ENCODE measurements around the gene ATP1A3. TPM values are rescaled to one million over a fixed set of nuclear protein-coding genes. Genes with fewer than 3 reads are reported as not detected.

ATP1A3 gene
- total RNA-seq, 2 experiments from 2014 or later = 5.5 to 5.9 TPM

DNA sequence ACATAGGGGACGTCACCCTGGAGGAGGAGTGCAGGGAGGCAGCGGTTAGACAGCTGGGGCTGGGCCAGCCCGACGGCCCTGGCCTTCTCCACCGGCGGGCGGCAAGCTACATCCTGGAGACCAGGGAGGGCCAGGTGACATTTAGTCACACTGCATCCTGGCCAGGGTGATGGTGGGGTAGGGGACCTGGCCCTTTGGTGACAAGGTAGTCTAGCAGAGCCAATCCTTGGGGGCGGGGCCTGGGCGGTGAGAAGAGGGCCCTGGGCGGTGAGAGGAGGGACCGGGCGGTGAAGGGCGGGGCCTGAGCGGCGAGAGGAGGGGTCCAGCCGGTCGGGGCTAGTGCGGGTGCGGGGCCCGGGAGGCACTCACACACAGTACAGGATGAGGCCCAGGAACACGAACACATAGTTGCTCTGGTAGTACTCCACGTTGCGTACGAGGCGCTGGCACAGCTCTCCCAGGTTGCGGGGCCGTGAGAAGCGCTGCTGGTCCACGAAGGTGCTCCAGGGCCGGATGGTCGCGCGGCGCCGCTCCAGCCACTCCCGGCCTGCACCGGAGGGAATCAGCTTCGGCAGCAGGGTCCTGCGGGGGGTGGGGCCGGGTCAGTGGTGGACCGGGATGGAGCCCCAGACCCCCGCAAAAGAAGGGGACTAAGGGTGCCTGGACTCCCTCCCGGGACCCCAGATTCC lies 35.5 kb downstream of the ATP1A3 start:
- ATAC-seq (peak; percentile 75), DNase-seq (peak; percentile 91)
- peak overlapping the region; percentile 82 for H3K4me3 Mint-ChIP-seq
- peaks cover 1% of the 10 kb centered on the region for H3K36me3 Mint-ChIP-seq (ENCODE audit: low read depth)
- TF ChIP-seq, protein P1, sequence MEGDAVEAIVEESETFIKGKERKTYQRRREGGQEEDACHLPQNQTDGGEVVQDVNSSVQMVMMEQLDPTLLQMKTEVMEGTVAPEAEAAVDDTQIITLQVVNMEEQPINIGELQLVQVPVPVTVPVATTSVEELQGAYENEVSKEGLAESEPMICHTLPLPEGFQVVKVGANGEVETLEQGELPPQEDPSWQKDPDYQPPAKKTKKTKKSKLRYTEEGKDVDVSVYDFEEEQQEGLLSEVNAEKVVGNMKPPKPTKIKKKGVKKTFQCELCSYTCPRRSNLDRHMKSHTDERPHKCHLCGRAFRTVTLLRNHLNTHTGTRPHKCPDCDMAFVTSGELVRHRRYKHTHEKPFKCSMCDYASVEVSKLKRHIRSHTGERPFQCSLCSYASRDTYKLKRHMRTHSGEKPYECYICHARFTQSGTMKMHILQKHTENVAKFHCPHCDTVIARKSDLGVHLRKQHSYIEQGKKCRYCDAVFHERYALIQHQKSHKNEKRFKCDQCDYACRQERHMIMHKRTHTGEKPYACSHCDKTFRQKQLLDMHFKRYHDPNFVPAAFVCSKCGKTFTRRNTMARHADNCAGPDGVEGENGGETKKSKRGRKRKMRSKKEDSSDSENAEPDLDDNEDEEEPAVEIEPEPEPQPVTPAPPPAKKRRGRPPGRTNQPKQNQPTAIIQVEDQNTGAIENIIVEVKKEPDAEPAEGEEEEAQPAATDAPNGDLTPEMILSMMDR (IDR thresholded peaks at IDR 0.05) = no peak
- H3K27me3 Mint-ChIP-seq = no peaks in the 10 kb centered on the region
- H3K4me1 Mint-ChIP-seq (ENCODE audit: low read depth) = peaks cover 16% of the 10 kb centered on the region
- POLR2A ChIA-PET = interaction anchor here (0.9 to 3.9 kb wide), 17 partner anchors 10 to 120 kb away, joined by 3 to 37 read pairs (median 4); partner anchors contain the start of genes ARHGEF1 and RPS19
- no peaks in the 10 kb centered on the region for H3K9me3 Mint-ChIP-seq
- intact Hi-C loops (cut with micrococcal nuclease) = no loop called here
- H3K27ac Mint-ChIP-seq = peak overlapping the region; percentile 78
- CTCF ChIA-PET = interaction anchor here (0.8 to 4.6 kb wide), 14 partner anchors 11 to 164 kb away, joined by 3 to 33 read pairs (median 5); partner anchors contain the start of genes CD79A, CEACAM3, ERFL and RPS19

DNA sequence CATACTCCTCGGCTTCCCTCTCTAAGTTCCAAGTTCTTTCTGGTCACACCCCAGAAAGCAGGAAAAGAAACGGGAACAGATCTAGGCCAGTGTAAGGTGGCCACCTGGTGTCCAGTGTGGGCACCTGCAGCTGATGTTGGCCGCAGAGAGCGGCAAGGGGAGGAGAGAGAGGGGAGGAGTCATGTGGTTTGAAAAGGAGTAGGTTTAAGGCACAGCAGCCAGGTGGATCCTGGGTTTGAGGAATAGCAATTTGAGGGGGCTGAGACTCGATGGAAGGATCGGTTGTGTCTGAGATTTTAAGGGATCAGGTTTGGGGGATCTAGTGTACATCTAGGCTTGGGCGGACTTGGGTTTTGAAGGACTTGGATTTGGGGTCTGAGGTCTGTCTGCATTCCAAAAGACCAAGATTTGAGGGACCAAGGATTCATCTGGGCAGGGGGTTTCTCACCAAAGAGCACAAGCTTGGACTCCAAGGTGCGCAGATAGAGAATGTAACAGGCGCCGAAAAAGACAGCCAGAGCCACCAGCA lies 36.1 kb downstream of the ATP1A3 start:
- POLR2A ChIA-PET = interaction anchor here (1.1 to 3.9 kb wide), 13 partner anchors 9 to 99 kb away, joined by 3 to 37 read pairs (median 7); partner anchors contain the start of genes ARHGEF1 and RPS19

DNA sequence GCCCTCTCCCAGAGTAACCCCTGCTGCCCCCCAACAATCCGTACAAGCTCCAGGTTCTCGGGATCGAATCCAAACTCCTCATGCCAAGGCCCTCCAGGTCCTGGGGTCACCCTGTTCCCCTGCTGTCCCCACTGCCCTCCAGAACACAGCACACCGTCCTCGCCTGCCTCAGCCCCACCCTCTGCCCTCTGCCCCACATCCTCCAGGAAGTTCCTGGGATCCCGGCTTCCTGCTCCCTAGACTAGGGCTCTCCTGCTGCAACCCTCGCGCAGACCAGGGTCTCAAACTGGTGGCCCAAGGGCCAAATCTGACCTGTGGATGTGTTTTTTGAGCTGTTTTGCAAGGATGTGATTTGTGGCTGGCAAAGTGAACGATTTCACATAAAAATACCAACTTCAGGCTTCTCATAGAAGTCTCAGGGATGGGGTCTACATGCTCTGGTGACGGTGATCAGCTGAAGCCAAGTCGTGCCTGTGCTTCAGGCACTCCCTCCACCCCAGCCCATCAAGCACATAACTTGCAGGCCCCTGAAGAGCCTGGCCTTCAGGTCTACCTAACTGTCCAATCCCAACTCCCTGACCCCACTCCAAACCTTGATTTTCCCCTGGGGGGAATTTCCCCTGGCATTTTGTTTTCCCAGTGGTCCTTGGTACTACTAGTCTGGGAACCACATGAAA lies 36.7 kb downstream of the ATP1A3 start:
- H3K27me3 Mint-ChIP-seq = no peaks in the 10 kb centered on the region
- intact Hi-C loops (cut with micrococcal nuclease) = no loop called here

More for the DNA sequence above, 36.1 kb downstream of the ATP1A3 start:
- Mint-ChIP-seq H3K4me3 (peak overlapping the region; percentile 82), H3K4me1 (ENCODE audit: low read depth) (peaks cover 16% of the 10 kb centered on the region), H3K27ac (peak overlapping the region; percentile 78), H3K36me3 (ENCODE audit: low read depth) (peaks cover 1% of the 10 kb centered on the region), H3K9me3 (no peaks in the 10 kb centered on the region), H3K27me3 (no peaks in the 10 kb centered on the region)
- peak; percentile 62 for DNase-seq
- TF ChIP-seq, protein P1 (IDR thresholded peaks at IDR 0.05) = peak; percentile 27
- intact Hi-C loops (cut with micrococcal nuclease) = no loop called here
- peak; percentile 50 for ATAC-seq
- CTCF ChIA-PET = interaction anchor here (0.6 to 4.6 kb wide), 13 partner anchors 10 to 164 kb away, joined by 3 to 33 read pairs (median 5); partner anchors contain the start of genes CD79A, CEACAM3 and RPS19

DNA sequence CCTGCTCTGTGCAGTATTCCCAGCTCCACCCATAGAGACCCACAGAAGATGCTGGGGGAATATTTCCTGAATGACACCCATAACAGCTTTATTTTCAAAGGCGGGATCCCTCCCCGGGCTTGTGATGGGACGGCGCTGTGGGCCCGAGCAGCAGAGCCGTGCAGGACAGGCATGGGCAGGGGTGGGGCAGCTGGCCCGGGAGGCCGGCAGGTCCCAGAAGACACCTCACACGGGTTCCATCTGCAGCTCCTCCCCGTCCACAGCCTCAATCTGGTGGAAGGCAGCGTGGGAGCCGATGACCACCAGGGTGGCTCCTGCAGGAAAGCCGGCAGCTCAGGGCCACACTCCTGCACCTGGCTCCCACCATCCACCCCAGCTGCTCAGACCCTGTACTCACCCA lies 37.4 kb downstream of the ATP1A3 start:
- DNase-seq (no peak), ATAC-seq (no peak)
- ChIA-PET POLR2A (interaction anchor here (0.6 to 3.9 kb wide), 6 partner anchors 11 to 96 kb away, joined by 3 to 37 read pairs (median 3); partner anchors contain the start of gene RPS19), CTCF (interaction anchor here (0.8 to 4.6 kb wide), 8 partner anchors 9 to 163 kb away, joined by 3 to 33 read pairs (median 6); partner anchors contain the start of genes CEACAM3 and ERFL)
- H3K9me3 Mint-ChIP-seq = no peaks in the 10 kb centered on the region
- H3K27me3 Mint-ChIP-seq = no peaks in the 10 kb centered on the region
- H3K36me3 Mint-ChIP-seq (ENCODE audit: low read depth) = peaks cover 1% of the 10 kb centered on the region
- no peak overlapping the region for H3K4me3 Mint-ChIP-seq
- no peak overlapping the region for H3K27ac Mint-ChIP-seq
- peaks cover 18% of the 10 kb centered on the region for H3K4me1 Mint-ChIP-seq (ENCODE audit: low read depth)
- intact Hi-C loops (cut with micrococcal nuclease) = no loop called here
- TF ChIP-seq, protein P1 (IDR thresholded peaks at IDR 0.05) = no peak

More for the DNA sequence above, 36.7 kb downstream of the ATP1A3 start:
- no peaks in the 10 kb centered on the region for H3K9me3 Mint-ChIP-seq
- peaks cover 1% of the 10 kb centered on the region for H3K36me3 Mint-ChIP-seq (ENCODE audit: low read depth)
- ATAC-seq (no peak), DNase-seq (no peak)
- ChIA-PET CTCF (interaction anchor here (0.6 to 4.6 kb wide), 12 partner anchors 10 to 164 kb away, joined by 3 to 33 read pairs (median 4); partner anchors contain the start of genes CEACAM3, ERFL and RPS19), POLR2A (interaction anchor here (0.6 to 3.9 kb wide), 12 partner anchors 8 to 97 kb away, joined by 3 to 37 read pairs (median 7); partner anchors contain the start of genes ARHGEF1 and RPS19)
- no peak overlapping the region for H3K4me3 Mint-ChIP-seq
- TF ChIP-seq, protein P1 (IDR thresholded peaks at IDR 0.05) = peak; percentile 76
- peaks cover 16% of the 10 kb centered on the region for H3K4me1 Mint-ChIP-seq (ENCODE audit: low read depth)
- peak overlapping the region; percentile 78 for H3K27ac Mint-ChIP-seq

All from activated CD8-positive, alpha-beta T cell treated with anti-CD3 and anti-CD28 coated beads for 36 hours (primary cell).